Thymus (tissue), 11 donors: ENCODE measurements around the gene SPEM3. TPM values are rescaled to one million over a fixed set of nuclear protein-coding genes. Genes with fewer than 3 reads are reported as not detected.

ENCODE experiments used
- DNase-seq, 9 donors: peaks; one replicate each; pipeline ENCODE4 v3.0.0-alpha.2; 2013; ENCODE audit warnings: low spot score in 9 of 9, low read depth in 6 of 9, missing footprints in 1 of 9
- H3K27ac ChIP-seq, 2 donors: one replicate each; pipeline ENCODE4 v1.5.1; 2013; ENCODE audit warnings: control low read depth in 1 of 2, low read depth in 1 of 2, low read length in 1 of 2, mild to moderate bottlenecking in 1 of 2, moderate library complexity in 1 of 2
- H3K27me3 ChIP-seq, 2 donors: one replicate each; pipeline ENCODE4 v1.5.1; 2013; ENCODE audit warnings: low read length in 1 of 2; ENCODE audit not compliant: control insufficient read depth in 2 of 2, insufficient read depth in 1 of 2
- H3K36me3 ChIP-seq, 2 donors: one replicate each; pipeline ENCODE4 v1.5.1; 2013; ENCODE audit warnings: low read length in 1 of 2, mild to moderate bottlenecking in 1 of 2, moderate library complexity in 1 of 2; ENCODE audit not compliant: control insufficient read depth in 2 of 2, insufficient read depth in 2 of 2
- H3K4me1 ChIP-seq, 2 donors: one replicate each; pipeline ENCODE4 v1.5.1; 2013; ENCODE audit warnings: low read length in 2 of 2; ENCODE audit not compliant: control insufficient read depth in 2 of 2, insufficient read depth in 2 of 2
- H3K4me3 ChIP-seq, 2 donors: one replicate each; pipeline ENCODE4 v1.5.1; 2013; ENCODE audit warnings: low read length in 2 of 2, control low read depth in 1 of 2, mild to moderate bottlenecking in 1 of 2
- H3K9me3 ChIP-seq, 2 donors: one replicate each; pipeline ENCODE4 v1.5.1; 2013; ENCODE audit warnings: low read length in 1 of 2, mild to moderate bottlenecking in 1 of 2; ENCODE audit not compliant: control insufficient read depth in 2 of 2, insufficient read depth in 1 of 2
- WGBS: extraction: QIAGEN DNeasy Blood & Tissue Kit; methylation state at CpG from one replicate; pipeline ENCODE4 v1.1.7; 2013; 5-methylcytosine and 5-hydroxymethylcytosine counted together
- polyA plus RNA-seq: library from polyadenylated mRNA; stranded (reverse); fragments of 200-250 nt; gene quantifications from one replicate; pipeline ENCODE4 v1.2.3, GENCODE V29; 2013
- total RNA-seq: library from RNA; stranded (reverse); fragments of 120-200 nt; gene quantifications from one replicate; pipeline ENCODE4 v1.2.4, GENCODE V29; 2013
- donor health status: healthy.

The SPEM3 gene
- total and polyA plus RNA-seq, 2 donors: not detected

DNA sequence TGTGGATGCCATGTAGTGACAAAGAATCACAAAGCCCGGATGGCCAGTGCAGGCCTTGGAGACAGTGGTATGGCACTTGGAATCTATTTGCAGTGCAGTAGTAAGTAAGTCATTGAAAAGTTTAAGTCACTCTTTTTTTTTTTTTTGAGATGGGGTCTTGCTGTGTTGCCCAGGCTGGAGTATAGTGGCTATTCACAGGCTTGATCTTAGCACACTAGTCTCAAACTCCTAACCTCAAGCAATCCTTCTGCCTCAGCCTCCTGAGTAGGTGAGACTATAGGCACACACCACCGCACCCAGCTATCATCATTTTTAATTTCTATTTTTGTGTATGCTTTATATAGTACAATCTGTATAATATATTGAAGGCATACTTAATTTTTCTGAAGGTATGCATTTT lies 30.0 kb upstream of the SPEM3 start:
- Histone ChIP-seq H3K9me3 (peaks cover 0 to 2% of the 10 kb centered on the region in 2 donors), H3K27me3 (peaks cover 0 to 8% of the 10 kb centered on the region in 2 donors), H3K4me1 (peaks cover 16 to 21% of the 10 kb centered on the region in 2 donors), H3K4me3 (no peak overlapping the region), H3K27ac (no peak overlapping the region), H3K36me3 (no peaks in the 10 kb centered on the region)
- DNase-seq: no peak
- 98% methylated on average over 2 of the region's 2 CpGs for WGBS

DNA sequence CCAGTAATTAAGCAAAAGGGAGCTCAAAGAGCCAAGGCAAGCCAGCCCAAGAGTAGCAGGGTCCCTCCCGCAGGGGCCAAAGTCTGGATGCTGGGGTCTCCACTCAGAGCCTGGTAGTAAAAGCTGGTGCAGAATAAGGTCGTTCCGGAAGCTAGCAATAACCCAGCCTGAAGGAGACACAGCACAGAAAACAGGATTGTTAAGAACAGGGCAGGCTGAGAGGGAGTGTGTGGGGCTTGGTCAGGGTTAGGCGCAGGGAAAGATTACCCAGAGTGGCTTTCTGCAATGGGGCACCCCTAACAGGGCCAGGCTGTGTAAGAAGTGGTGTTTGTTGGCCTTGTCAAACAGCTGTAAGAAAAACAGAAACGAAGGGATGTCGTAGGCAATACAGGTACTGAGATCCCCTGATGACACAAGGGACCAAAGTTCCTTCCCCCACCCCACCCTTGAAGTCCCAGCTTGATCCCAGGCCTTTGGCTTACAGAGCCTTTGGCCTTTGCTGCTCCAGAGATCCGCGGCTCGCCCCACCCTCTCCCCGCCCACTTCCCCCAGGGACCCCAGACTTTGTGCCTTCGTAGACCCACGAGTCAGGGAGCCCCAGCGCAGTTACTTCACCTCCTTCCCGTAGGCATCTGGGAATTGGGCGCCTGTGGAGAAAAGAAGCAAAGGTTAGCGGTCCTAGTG lies 25.5 kb upstream of the SPEM3 start:
- WGBS: 22% methylated on average over 16 of the region's 16 CpGs
- Histone ChIP-seq H3K4me3 (peak overlapping the region; percentile 81 to 87), H3K27me3 (peaks cover 33 to 38% of the 10 kb centered on the region in 2 donors), H3K36me3 (no peaks in the 10 kb centered on the region), H3K9me3 (peaks cover 0 to 5% of the 10 kb centered on the region in 2 donors), H3K4me1 (peaks cover 10 to 15% of the 10 kb centered on the region in 2 donors), H3K27ac (peak overlapping the region; percentile 74 to 89)
- DNase-seq: peak in 3 of 9 donors; percentile 35 to 62 (median 37)

DNA sequence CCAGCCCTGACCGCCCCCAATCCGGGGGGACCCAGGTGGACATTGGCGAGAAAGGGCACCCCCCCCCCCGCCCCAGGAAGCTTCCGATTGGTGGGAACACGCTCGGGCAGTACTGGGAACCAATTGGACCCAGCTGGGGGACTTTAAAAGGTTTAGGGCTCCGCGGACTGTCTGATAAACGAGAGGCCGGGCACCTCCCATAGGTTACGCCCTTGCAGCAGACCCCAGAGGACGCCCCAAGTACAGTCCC lies 25.0 kb upstream of the SPEM3 start:
- DNase-seq: no peak

DNA sequence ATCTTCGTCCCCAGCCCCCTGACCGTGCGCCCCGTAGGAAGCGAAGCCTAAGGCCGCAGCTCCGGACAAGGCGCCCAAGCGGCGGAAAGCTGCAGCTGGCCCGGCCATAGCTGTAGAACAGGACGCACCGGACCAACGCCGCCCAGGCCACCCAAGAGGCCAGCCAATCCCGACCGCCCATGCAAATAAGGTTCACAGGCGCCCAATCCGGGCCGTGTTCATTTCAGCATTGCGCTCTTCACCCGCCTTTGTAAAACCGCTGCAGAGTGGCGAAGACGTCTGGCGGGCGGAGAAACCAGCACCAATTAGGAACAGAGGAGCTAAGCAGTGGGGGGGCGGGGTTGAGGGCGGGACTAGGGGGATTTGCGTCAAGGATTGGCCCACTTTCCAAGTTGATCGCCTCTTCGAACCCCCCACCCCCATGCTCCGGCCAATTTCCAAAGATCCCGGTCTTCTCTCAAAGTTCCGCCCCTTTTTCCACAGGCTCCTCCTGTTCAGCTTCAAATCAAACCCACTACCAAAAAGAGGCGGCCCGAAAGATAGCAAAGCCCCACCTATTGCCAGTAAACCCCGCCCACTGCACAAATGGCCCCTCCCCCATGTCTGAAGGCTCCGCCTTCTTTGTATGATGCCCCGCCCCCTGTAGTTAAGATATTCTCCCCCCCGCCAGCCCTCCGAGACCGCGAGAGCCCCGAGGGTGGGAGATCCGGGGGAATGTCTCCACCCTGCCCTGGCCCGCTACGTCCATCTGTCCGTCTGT lies 24.5 kb upstream of the SPEM3 start, which contains the start of gene TMEM256:
Gene TMEM256 (minus strand): TSS at position 121 of the 760 bp plus-strand sequence. CDS start 13 bp downstream, at position 108.
- Histone ChIP-seq H3K9me3 (peaks cover 0 to 5% of the 10 kb centered on the region in 2 donors), H3K4me1 (peaks cover 10 to 15% of the 10 kb centered on the region in 2 donors), H3K27ac (peak within 1 kb of the TSS; percentile 74 to 89), H3K27me3 (peaks cover 37 to 48% of the 10 kb centered on the region in 2 donors), H3K36me3 (no peaks in the 10 kb centered on the region), H3K4me3 (peak within 1 kb of the TSS; percentile 81 to 87)
- peak; percentile 91 to 99 (median 96) for DNase-seq
- under 1% methylated on average over 49 of the region's 49 CpGs for WGBS

More for the DNA sequence above, 25.0 kb upstream of the SPEM3 start:
- Histone ChIP-seq H3K9me3 (peaks cover 0 to 5% of the 10 kb centered on the region in 2 donors), H3K4me3 (peak overlapping the region; percentile 81 to 87), H3K36me3 (no peaks in the 10 kb centered on the region), H3K27me3 (peaks cover 37 to 42% of the 10 kb centered on the region in 2 donors), H3K4me1 (peaks cover 10 to 15% of the 10 kb centered on the region in 2 donors), H3K27ac (peak overlapping the region; percentile 74 to 89)
- under 1% methylated on average over 13 of the region's 13 CpGs for WGBS

DNA sequence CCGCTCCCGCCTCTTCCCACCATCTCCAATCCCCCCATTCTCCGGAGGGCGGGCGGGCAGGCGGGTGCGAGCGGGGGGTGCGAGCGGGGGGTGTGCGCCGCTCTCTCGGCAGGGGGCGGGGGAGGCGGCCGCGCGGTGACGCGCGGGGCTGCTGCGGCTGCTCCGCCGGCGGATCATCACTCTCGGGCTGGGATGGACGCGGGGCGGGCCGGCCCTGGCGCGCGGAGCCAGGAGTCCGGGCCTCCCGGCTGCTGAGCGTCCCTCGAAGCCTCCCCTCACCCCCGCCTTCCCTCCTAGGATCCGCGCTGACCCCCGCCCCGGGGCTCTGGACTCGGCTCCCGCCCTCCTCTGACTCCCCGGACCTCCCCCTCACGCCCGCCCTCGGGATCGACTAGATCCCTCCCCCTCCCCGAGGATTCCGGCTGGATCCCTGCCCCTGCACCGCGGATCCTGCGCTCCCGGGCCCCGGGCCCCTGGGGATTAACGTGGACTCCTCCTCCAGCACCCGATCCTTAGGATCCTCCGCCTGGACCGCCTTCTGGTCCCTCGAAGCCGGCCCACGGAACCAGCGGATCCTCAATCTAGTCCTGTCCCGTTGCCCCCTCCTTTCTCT lies 23.8 kb upstream of the SPEM3 start:
- DNase-seq: no peak

DNA sequence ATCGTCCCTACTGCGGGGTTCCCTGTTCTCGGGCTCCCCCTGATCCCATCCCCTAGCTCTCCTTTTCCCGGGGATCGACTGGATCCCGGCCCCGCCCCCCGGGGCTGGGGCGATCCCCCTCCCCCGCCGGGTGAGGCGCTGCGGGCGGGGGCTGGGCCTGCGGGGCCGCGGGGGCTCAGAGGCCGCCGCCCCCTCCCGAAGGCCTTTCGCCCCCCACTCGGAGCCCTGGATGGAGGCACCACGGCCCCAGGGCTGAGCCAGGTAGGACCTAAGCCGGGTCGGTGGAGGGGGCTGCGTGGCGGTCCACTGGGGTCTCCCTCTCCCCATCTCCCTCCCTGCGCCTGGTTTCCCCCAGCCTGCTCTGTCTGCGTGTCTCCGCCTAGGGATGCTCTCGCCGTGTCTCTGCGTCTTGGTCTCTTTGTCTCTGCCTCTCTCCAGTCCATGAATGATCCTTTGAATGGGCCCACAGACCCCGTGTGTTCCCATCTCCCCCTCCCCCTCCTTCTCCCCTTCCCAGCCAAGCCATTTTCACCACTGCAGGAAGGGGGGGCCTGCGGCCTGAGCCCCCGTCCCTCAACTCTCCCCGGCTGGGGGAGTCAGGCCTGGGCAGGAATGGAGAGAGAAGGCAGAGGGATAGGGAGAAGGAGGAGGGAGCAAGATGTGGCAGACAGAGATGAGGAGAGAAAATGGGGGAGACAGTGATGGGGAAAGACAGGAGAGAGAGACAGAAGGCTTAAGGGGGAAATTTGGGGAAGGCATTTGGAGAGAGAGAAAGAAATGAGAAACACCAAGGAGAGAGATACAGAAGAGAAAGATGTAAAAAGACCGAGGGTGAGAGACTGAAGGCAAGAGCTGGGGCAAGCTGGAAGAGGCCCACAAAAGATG lies 23.1 kb upstream of the SPEM3 start:
- Histone ChIP-seq H3K27me3 (peaks cover 37 to 62% of the 10 kb centered on the region in 2 donors), H3K27ac (no peak overlapping the region), H3K36me3 (no peaks in the 10 kb centered on the region), H3K4me3 (peak overlapping the region; percentile 20 to 87), H3K9me3 (peaks cover 0 to 5% of the 10 kb centered on the region in 2 donors), H3K4me1 (peaks cover 10 to 15% of the 10 kb centered on the region in 2 donors)
- 28% methylated on average over 38 of the region's 38 CpGs for WGBS
- no peak for DNase-seq

More for the DNA sequence above, 23.8 kb upstream of the SPEM3 start:
- Histone ChIP-seq H3K4me1 (peaks cover 10 to 15% of the 10 kb centered on the region in 2 donors), H3K27ac (peak overlapping the region in 1 of 2 donors; percentile 4), H3K4me3 (peak overlapping the region; percentile 81 to 87), H3K9me3 (peaks cover 0 to 5% of the 10 kb centered on the region in 2 donors), H3K27me3 (peaks cover 37 to 54% of the 10 kb centered on the region in 2 donors), H3K36me3 (no peaks in the 10 kb centered on the region)
- WGBS: under 1% methylated on average over 65 of the region's 65 CpGs

DNA sequence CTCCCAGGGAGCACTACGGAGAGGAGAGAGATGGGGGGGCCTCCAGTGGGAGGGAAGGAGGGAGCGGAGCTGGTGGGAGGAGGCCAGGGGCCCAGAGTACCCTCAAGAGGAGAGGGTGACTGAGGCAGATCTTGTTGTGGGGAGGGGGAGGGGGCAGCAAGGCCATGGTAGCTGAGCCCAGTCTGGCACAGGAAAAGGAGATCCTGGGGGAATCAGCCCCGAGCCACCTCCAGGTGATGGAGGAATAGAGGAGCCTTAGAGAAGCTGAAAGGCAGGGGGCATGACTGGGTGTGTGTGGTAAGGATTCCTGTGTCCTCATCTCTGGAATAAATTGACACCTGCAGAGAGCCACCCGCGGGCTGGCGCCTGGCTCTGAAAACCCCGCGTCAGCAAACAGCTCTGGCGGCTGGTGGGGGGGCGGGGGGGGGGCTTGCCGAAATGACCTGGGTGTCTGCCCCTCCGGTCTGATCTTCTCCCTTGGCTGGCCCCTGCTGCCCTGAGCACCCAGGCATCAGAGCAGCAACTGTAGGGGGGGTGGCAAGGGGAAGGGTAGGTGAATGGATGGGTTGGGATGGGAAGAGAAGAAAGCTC lies 22.3 kb upstream of the SPEM3 start:
- H3K27ac ChIP-seq: no peak overlapping the region
- no peaks in the 10 kb centered on the region for H3K36me3 ChIP-seq
- H3K4me3 ChIP-seq: no peak overlapping the region
- H3K4me1 ChIP-seq: peaks cover 10 to 15% of the 10 kb centered on the region in 2 donors
- peaks cover 0 to 5% of the 10 kb centered on the region in 2 donors for H3K9me3 ChIP-seq
- no peak for DNase-seq
- WGBS: 84% methylated on average over 12 of the region's 12 CpGs
- H3K27me3 ChIP-seq: peaks cover 37 to 69% of the 10 kb centered on the region in 2 donors

DNA sequence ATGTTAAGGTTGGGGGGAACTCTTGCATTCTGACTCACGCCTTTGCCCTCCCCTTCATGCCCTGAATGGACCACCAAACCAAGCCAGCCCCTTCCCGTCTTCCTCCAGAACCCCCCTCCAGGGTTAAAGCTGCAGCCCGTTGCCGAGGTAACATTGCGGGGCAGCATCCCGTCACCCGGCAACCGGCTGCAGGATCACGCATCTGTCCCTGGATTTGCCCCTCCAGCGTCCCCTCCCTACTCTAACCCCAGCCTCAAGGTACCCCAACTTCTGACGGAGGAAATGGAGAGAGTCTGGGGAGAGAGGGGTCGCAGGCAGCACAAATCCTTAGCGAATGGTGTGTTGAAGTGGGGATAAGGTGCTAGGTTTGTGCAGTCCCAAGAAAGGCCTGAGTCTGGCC lies 21.6 kb upstream of the SPEM3 start:
- peaks cover 37 to 71% of the 10 kb centered on the region in 2 donors for H3K27me3 ChIP-seq
- H3K4me1 ChIP-seq: peaks cover 10 to 15% of the 10 kb centered on the region in 2 donors
- H3K4me3 ChIP-seq: no peak overlapping the region
- peaks cover 0 to 5% of the 10 kb centered on the region in 2 donors for H3K9me3 ChIP-seq
- WGBS: 98% methylated on average over 13 of the region's 13 CpGs
- H3K27ac ChIP-seq: no peak overlapping the region
- H3K36me3 ChIP-seq: no peaks in the 10 kb centered on the region
- no peak for DNase-seq
